Mesenteric fat pad (tissue), 1 donor: ENCODE results near the gene SMARCA4. TPM values are rescaled to one million over a fixed set of nuclear protein-coding genes. Genes with fewer than 3 reads are reported as not detected.

Experiments
- DNase-seq: peaks from one replicate; pipeline ENCODE4 v3.0.0-alpha.2; 2020; ENCODE audit warnings: low spot score
- long read RNA-seq: library from polyadenylated mRNA; unstranded; transcript quantifications from one replicate; pipeline ENCODE4 v2.0.0, GENCODE V29; 2020
- total RNA-seq: library from RNA; stranded (reverse); fragmentation: NEBNext Ultra II Directional; extraction: Animal tissue kit (Norgen Biotek cat#: 25700); gene quantifications from one replicate; pipeline ENCODE4 v1.2.1, GENCODE V29; 2021
- donor health status: DM: yes; HTN: yes; CAD: no.

Gene SMARCA4
- 70.7 TPM for total RNA-seq
- long read RNA-seq, transcript SMARCA4-251 (6 exons, 1,659 nt): major isoform, 7 of 193 reads
- long read RNA-seq, partial matches to known transcripts: 173 of 193 reads
- long read RNA-seq, other reads (novel, unspliced or antisense): 12 of 193 reads

DNA sequence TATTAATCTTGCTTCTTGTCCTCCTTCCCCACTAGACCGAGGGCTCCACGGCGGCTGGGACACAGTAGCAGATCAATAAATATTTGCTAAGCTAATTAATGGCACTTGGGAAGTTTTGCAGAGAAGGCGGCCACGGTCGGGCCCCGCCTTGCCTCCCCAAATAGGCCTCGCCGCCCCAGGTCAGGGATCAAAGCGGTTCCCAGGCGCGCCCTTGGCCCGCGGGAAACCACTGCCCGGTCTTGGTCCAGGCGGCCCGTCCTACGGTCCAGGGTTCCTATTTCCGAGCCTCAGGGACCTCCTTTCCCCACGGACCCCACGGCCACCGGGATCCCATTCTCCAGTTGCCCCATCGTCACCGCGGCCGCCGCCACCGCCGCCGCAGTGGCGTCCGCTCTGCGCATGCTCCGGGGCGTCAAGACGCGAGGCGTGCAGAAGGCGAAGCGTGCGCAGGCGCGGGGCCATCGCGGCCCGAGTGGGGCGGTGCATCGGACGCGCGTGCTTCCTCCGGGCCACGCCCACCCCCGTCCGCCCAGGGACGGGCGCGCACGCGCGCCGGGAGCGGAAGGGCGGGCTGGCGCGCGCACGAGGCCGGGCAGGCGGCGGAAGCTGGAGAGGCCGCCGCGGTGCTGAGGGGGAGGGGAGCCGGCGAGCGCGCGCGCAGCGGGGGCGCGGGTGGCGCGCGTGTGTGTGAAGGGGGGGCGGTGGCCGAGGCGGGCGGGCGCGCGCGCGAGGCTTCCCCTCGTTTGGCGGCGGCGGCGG lies at the start of gene SMARCA4:
Gene SMARCA4, plus strand, starts transcription at position 717 of the 759 bp plus-strand sequence. CDS start 23,122 bp downstream, outside the sequence.
- peak; percentile 100 for DNase-seq

GRCh38 chr19:10911579-10912363 lies 49.1 kb upstream of the SMARCA4 start:
- no peak for DNase-seq

DNA sequence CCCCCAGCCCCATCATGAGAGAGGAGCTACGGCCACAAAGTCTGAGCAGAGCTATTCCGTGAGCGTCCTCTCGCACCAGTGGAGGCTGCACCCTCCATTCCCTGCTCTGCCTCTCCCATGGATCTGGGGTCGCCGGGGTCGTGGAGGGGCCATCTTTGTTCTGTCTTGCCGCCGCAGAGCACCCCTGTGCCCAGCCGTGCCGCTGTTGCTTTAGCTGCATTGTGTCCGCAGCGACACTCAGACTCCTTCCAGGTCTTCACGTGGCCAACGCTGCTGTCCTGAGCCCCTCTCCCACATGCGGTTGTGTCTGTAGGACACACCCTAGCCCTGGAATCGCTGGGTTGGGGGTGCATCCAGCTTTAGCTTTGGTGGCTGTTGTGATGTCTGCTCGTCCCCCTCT lies 48.2 kb upstream of the SMARCA4 start:
- no peak for DNase-seq

GRCh38 chr19:10913716-10914340 lies 47.0 kb upstream of the SMARCA4 start:
- DNase-seq: no peak

GRCh38 chr19:10915130-10916091 lies 45.4 kb upstream of the SMARCA4 start:
- no peak for DNase-seq

DNA sequence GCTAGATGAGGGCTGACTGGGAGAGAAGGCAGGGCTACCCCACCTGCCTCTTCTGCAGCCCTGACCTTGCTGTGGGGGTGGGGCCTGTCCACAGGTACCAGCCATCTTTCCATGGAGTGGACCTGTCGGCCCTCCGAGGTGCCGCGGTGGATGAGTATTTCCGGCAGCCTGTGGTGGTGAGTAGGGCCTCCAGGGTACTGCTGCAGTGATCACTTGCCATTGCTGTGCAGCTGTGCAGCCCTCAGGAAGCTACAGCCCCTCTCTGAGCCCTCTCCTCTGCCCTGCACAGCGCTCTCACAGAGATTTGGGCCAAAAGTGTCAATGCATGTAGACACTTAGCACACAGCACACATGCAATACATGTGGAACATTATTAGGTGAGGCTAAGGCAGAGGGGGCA lies 44.2 kb upstream of the SMARCA4 start:
- no peak for DNase-seq

GRCh38 chr19:10918359-10918758 lies 42.5 kb upstream of the SMARCA4 start:
- DNase-seq: peak; percentile 73

GRCh38 chr19:10919352-10920287 lies 41.2 kb upstream of the SMARCA4 start:
- DNase-seq: no peak

- DNase-seq: no peak
These were observed 40.6 kb upstream of the SMARCA4 start for GRCh38 chr19:10920288-10920655.

GRCh38 chr19:10920781-10921180 lies 40.0 kb upstream of the SMARCA4 start:
- no peak for DNase-seq

- no peak for DNase-seq
These were observed 39.5 kb upstream of the SMARCA4 start for GRCh38 chr19:10921199-10921909.

DNA sequence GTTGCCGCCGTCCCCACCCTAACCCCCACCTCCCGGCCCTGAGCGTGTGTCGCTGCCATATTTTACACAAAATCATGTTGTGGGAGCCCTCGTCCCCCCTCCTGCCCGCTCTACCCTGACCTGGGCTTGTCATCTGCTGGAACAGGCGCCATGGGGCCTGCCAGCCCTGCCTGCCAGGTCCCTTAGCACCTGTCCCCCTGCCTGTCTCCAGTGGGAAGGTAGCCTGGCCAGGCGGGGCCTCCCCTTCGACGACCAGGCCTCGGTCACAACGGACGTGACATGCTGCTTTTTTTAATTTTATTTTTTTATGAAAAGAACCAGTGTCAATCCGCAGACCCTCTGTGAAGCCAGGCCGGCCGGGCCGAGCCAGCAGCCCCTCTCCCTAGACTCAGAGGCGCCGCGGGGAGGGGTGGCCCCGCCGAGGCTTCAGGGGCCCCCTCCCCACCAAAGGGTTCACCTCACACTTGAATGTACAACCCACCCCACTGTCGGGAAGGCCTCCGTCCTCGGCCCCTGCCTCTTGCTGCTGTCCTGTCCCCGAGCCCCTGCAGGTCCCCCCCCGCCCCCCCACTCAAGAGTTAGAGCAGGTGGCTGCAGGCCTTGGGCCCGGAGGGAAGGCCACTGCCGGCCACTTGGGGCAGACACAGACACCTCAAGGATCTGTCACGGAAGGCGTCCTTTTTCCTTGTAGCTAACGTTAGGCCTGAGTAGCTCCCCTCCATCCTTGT lies 38.8 kb upstream of the SMARCA4 start:
- no peak for DNase-seq

DNA sequence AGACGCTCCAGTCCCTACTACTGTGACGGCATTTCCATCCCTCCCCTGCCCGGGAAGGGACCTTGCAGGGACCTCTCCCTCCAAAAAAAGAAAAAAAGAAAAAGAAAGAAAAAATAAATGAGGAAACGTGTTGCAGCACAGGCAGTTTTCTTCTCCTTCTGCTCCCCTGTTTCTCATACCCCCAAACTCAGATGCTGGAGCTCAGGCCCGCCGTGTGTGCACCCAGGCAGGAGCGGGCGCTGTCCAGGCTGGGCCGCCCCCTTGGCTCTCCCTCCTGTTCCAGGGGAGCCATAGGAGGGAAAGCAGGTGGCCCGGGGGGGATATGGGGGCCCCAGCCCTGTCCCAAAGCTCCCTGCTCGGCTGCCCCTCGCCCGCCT lies 38.2 kb upstream of the SMARCA4 start:
- no peak for DNase-seq

DNA sequence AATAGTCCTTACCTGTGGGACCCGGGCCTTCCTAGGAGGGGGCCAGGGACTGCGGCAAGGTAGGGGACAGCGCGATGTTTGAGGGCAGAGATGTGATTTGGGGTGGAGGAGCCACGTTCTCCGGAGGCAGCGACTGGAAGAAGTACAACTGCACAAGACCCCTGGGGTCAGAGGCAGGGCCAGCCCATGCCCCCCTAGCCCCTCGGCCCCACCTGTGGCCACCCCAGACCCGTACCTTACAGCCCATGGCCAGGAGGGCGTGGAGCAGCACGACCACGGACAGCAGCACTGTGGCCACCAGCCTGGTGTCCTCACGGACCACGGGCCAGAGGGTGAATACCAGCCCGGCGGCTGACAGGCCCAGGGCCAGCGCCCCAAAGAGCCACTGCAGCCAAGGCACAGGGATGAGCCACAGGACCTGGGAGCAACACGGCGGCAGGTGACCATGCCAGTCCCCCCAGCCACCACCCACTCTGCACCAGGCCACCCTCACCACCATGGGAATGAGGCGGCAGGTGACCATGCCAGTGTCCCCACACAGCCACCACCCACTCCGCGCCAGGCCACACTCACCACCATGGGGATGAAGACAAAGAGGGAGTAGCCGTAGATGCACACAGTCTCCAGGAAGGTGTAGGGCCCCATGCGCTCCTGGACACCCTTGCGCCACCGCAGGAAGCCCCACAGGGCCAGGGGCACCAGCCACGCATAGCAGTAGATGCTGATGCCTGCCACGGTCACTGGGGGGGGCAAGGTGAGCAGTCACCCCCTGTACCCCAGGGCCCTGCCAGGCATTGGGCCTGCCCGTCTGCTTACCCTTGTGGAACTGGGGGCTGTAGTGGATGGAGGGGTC lies 37.3 kb upstream of the SMARCA4 start:
- no peak for DNase-seq

DNA sequence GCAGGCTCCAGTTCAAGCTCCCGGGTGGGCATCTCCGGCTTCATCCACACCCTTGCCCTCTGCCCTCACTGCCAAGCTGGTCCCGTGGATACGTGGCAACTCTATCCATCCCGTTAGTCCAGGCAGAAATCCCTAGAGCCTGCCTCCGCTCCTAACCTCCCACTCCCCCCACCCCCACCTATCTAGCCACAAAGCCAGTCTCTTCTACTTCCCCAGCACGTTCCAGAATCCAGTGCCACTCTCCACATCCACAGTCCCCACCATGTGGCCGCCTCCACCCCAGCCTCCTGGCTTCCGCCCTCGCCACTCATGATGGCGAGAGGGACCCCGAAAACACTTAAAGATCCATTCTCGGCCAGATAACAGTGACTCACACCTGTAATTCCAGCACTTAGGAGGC lies 36.2 kb upstream of the SMARCA4 start:
- DNase-seq: no peak

GRCh38 chr19:10927730-10928562 lies 32.9 kb upstream of the SMARCA4 start:
- DNase-seq: no peak
